ENCODE data around the gene TERB1. TPM values are rescaled to one million over a fixed set of nuclear protein-coding genes. Genes with fewer than 3 reads are reported as not detected.
"Not testable (repeated sequence)": the region's sequence is repeated elsewhere in the genome, so short reads cannot be mapped to it uniquely, and the experiment has no call there.

TERB1 gene
- total RNA-seq, 1 experiment from 2014 or later = not detected

- DNase-seq; H3K27me3 ChIP-seq (ENCODE audit: control insufficient read depth, insufficient read depth, low read length); H3K36me3 ChIP-seq (replicated peaks; ENCODE audit: control insufficient read depth, insufficient read depth, low read length); H3K4me3 ChIP-seq (ENCODE audit: insufficient read depth, low read depth, low read length): not testable (repeated sequence)
Measured at GRCh38 chr16:66793984-66794383, 7.4 kb downstream of the TERB1 start.

GRCh38 chr16:66790130-66790733 is 11.2 kb downstream of the TERB1 start:
- DNase-seq = no peak
- H3K27me3 ChIP-seq (ENCODE audit: control insufficient read depth, insufficient read depth, low read length) = no peaks in the 10 kb centered on the region
- H3K36me3 ChIP-seq (replicated peaks; ENCODE audit: control insufficient read depth, insufficient read depth, low read length) = no peaks in the 10 kb centered on the region
- H3K4me3 ChIP-seq (ENCODE audit: insufficient read depth, low read depth, low read length) = no peak overlapping the region

GRCh38 chr16:66787427-66787826 is 14.0 kb downstream of the TERB1 start:
- H3K4me3 ChIP-seq (ENCODE audit: insufficient read depth, low read depth, low read length) = no peak overlapping the region
- no peaks in the 10 kb centered on the region for H3K36me3 ChIP-seq (replicated peaks; ENCODE audit: control insufficient read depth, insufficient read depth, low read length)
- no peak for DNase-seq
- H3K27me3 ChIP-seq (ENCODE audit: control insufficient read depth, insufficient read depth, low read length) = no peaks in the 10 kb centered on the region

- no peak overlapping the region for H3K4me3 ChIP-seq (ENCODE audit: insufficient read depth, low read depth, low read length)
- no peaks in the 10 kb centered on the region for H3K27me3 ChIP-seq (ENCODE audit: control insufficient read depth, insufficient read depth, low read length)
- DNase-seq = no peak
- no peaks in the 10 kb centered on the region for H3K36me3 ChIP-seq (replicated peaks; ENCODE audit: control insufficient read depth, insufficient read depth, low read length)
Measured at GRCh38 chr16:66786551-66786950, 14.8 kb downstream of the TERB1 start.

- Histone ChIP-seq H3K36me3 (replicated peaks; ENCODE audit: control insufficient read depth, insufficient read depth, low read length) (no peaks in the 10 kb centered on the region), H3K27me3 (ENCODE audit: control insufficient read depth, insufficient read depth, low read length) (no peaks in the 10 kb centered on the region), H3K4me3 (ENCODE audit: insufficient read depth, low read depth, low read length) (no peak overlapping the region)
- no peak for DNase-seq
Measured at GRCh38 chr16:66776457-66776856, 24.9 kb downstream of the TERB1 start.

- DNase-seq = no peak
- Histone ChIP-seq H3K36me3 (replicated peaks; ENCODE audit: control insufficient read depth, insufficient read depth, low read length) (no peaks in the 10 kb centered on the region), H3K27me3 (ENCODE audit: control insufficient read depth, insufficient read depth, low read length) (no peaks in the 10 kb centered on the region), H3K4me3 (ENCODE audit: insufficient read depth, low read depth, low read length) (no peak overlapping the region)
Measured at GRCh38 chr16:66774981-66775380, 26.4 kb downstream of the TERB1 start.

- H3K36me3 ChIP-seq (replicated peaks; ENCODE audit: control insufficient read depth, insufficient read depth, low read length) = no peaks in the 10 kb centered on the region
- H3K4me3 ChIP-seq (ENCODE audit: insufficient read depth, low read depth, low read length) = no peak overlapping the region
- DNase-seq = no peak
- no peaks in the 10 kb centered on the region for H3K27me3 ChIP-seq (ENCODE audit: control insufficient read depth, insufficient read depth, low read length)
Measured at GRCh38 chr16:66758086-66758485, 43.3 kb downstream of the TERB1 start.

- Histone ChIP-seq H3K36me3 (replicated peaks; ENCODE audit: control insufficient read depth, insufficient read depth, low read length) (peaks cover 3% of the 10 kb centered on the region), H3K27me3 (ENCODE audit: control insufficient read depth, insufficient read depth, low read length) (peaks cover 2% of the 10 kb centered on the region; the same call in 1 of the 2 replicates), H3K4me3 (ENCODE audit: insufficient read depth, low read depth, low read length) (no peak overlapping the region)
- DNase-seq = no peak
Measured at GRCh38 chr16:66754819-66755218, 46.6 kb downstream of the TERB1 start.

DNA sequence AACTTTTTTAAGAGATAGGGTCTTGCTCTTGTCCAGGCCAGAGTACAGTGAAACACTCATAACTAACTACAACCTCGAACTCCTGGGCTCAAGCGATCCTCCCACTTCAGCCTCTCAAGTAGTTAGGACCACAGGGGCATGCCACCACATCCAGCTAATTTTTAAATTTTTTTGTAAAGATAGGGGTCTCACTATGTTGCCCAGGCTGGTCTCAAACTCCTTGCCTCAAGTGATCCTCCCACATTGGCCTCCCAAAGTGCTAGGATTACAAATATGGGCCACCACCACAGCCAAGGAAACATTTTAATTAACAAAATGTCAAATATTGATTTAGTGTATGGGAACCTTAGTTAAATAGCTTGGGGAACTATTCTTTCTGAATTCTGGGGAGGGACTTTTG is 47.2 kb downstream of the TERB1 start:
- Histone ChIP-seq H3K4me3 (ENCODE audit: insufficient read depth, low read depth, low read length) (no peak overlapping the region), H3K27me3 (ENCODE audit: control insufficient read depth, insufficient read depth, low read length) (peaks cover 2% of the 10 kb centered on the region; the same call in 1 of the 2 replicates), H3K36me3 (replicated peaks; ENCODE audit: control insufficient read depth, insufficient read depth, low read length) (peaks cover 3% of the 10 kb centered on the region)
- DNase-seq = no peak

DNA sequence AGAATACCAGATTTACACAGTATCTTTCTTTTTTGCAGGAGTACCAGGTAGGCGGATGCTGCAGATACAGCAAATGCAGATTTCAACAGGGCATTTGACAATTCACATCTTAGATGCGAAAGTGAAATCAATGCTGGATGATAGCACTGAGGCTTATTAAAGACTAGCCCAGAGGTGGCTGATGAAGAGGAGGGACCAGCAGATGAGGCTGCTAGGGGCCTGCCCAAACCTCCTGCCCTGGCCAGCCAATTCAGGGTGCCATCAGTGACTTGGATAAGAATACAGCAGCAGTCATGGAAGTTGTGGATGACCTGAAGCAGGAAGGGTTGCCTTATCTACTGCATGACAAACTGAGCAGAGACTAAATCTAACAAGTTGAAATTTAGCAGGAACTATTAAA is 48.4 kb downstream of the TERB1 start:
- no peak overlapping the region for H3K4me3 ChIP-seq (ENCODE audit: insufficient read depth, low read depth, low read length)
- peaks cover 2% of the 10 kb centered on the region; the same call in 1 of the 2 replicates for H3K27me3 ChIP-seq (ENCODE audit: control insufficient read depth, insufficient read depth, low read length)
- DNase-seq = no peak

DNA sequence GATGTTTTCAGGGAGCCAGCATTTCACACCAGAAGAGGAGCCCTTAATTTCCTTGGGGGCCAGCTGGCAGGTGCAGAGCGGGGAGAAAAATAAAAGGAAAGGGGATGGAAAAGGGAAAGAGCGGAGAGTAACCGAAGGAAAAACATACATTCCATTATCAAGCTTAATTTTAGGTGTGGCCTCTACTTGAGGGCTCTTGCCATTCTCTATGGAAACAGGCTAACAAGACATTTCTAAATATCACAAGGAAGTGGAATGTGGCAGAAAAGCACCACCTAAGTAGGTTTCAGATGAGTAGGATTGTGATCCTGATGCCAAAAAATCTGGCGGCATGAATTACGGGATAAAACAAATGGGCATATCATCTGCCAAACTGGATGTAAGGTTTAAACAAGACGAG is 49.0 kb downstream of the TERB1 start:
- peaks cover 13% of the 10 kb centered on the region for H3K36me3 ChIP-seq (replicated peaks; ENCODE audit: control insufficient read depth, insufficient read depth, low read length)
- DNase-seq = no peak
- H3K27me3 ChIP-seq (ENCODE audit: control insufficient read depth, insufficient read depth, low read length) = peaks cover 2% of the 10 kb centered on the region; the same call in 1 of the 2 replicates
- H3K4me3 ChIP-seq (ENCODE audit: insufficient read depth, low read depth, low read length) = no peak overlapping the region

More for the DNA sequence above, 48.4 kb downstream of the TERB1 start:
- H3K36me3 ChIP-seq (replicated peaks; ENCODE audit: control insufficient read depth, insufficient read depth, low read length) = peaks cover 12% of the 10 kb centered on the region

- peaks cover 2% of the 10 kb centered on the region; the same call in 1 of the 2 replicates for H3K27me3 ChIP-seq (ENCODE audit: control insufficient read depth, insufficient read depth, low read length)
- no peak for DNase-seq
- H3K36me3 ChIP-seq (replicated peaks; ENCODE audit: control insufficient read depth, insufficient read depth, low read length) = peaks cover 15% of the 10 kb centered on the region
- no peak overlapping the region for H3K4me3 ChIP-seq (ENCODE audit: insufficient read depth, low read depth, low read length)
Measured at GRCh38 chr16:66751992-66752322, 49.4 kb downstream of the TERB1 start.

GRCh38 chr16:66751303-66751991 is 49.9 kb downstream of the TERB1 start, which contains the start of gene DYNC1LI2:
Gene DYNC1LI2, minus strand, starts transcription at chr16:66751609. Its CDS starts 18 bp downstream, at chr16:66751591.
- peak; percentile 98 for DNase-seq
- H3K27me3 ChIP-seq (ENCODE audit: control insufficient read depth, insufficient read depth, low read length) = peaks cover 2% of the 10 kb centered on the region; the same call in 1 of the 2 replicates
- H3K36me3 ChIP-seq (replicated peaks; ENCODE audit: control insufficient read depth, insufficient read depth, low read length) = peaks cover 19% of the 10 kb centered on the region
- H3K4me3 ChIP-seq (ENCODE audit: insufficient read depth, low read depth, low read length) = peak within 1 kb of the TSS; percentile 98

DNA sequence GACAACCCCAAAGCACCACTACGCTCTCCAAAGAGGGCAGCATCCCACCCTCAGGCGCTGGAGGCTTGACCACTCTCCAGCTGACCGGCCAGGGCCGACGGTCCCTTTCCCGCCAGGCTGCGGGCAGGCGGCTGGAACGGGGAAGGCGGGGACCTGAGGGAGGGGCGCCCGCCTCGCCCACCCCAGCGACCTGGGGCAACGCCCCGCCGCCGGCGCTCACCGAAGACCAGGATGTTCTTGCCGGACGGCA is 50.4 kb downstream of the TERB1 start:
- Histone ChIP-seq H3K27me3 (ENCODE audit: control insufficient read depth, insufficient read depth, low read length) (peaks cover 2% of the 10 kb centered on the region; the same call in 1 of the 2 replicates), H3K36me3 (replicated peaks; ENCODE audit: control insufficient read depth, insufficient read depth, low read length) (peaks cover 21% of the 10 kb centered on the region), H3K4me3 (ENCODE audit: insufficient read depth, low read depth, low read length) (peak overlapping the region; percentile 98)
- peak; percentile 84 for DNase-seq

DNA sequence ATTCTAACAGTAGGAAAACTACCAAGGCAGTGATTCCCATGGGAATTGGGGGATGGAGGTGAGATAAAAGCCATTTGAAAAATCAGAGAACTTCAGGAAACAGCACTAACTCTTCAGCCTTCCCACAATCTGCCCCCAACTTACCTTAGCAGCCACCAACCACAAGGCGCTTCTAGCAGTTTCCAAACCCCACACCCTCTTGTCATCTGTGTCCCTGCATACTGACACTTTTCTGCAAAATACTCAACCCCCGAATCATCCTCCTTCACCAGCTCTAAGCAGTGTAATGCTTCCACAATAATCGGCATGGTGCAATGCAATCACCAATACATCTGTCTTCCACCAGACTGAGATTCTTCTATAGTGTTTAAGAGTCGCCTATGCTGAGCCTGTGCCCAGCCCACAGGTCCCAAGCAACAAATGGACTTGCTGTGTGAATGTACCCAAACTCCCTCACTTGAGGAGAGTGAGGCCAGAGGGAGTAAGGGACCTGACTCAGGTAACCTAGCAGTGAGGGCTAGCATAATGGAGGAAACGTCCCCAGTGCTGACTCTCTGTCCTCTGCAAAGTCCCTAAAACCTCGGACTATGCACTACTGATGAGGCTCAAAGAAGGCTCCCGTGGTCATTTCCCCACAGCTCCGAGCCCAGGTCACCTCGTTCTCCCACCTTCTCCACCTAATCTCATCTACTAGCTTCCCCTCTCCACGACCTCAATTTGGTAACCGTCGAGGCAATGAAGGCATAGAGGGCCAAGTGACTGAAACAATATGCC is 50.9 kb downstream of the TERB1 start:
- Histone ChIP-seq H3K36me3 (replicated peaks; ENCODE audit: control insufficient read depth, insufficient read depth, low read length) (peaks cover 21% of the 10 kb centered on the region), H3K27me3 (ENCODE audit: control insufficient read depth, insufficient read depth, low read length) (peaks cover 2% of the 10 kb centered on the region; the same call in 1 of the 2 replicates), H3K4me3 (ENCODE audit: insufficient read depth, low read depth, low read length) (peak overlapping the region; percentile 98)
- DNase-seq = no peak

Measured in H7 (cell line).